Neural cell (in vitro differentiated cells): Measurements from ENCODE around the gene KRTAP5-8. TPM values are rescaled to one million over a fixed set of nuclear protein-coding genes. Genes with fewer than 3 reads are reported as not detected.

Source experiments
- H2AFZ ChIP-seq: fragments of 200-600, 300-800 bp; sonication (generic), shearing (Covaris generic); 2 replicates; pipeline ENCODE4 v1.6.0; 2014; ENCODE audit warnings: low read depth, mild to moderate bottlenecking, antibody characterized with exemption, low read length, moderate library complexity
- H3F3A ChIP-seq: fragments of 200-600 bp; shearing (Covaris generic); 2 replicates; pipeline ENCODE4 v1.6.1; 2016; ENCODE audit warnings: mild to moderate bottlenecking, moderate library complexity, mixed read lengths, antibody characterized with exemption, low read length; ENCODE audit not compliant: insufficient read depth, poor library complexity, severe bottlenecking
- H3K27ac ChIP-seq: fragments of 200-600, 300-800 bp; sonication (generic), shearing (Covaris generic); 2 replicates; pipeline ENCODE4 v1.5.1; 2014; ENCODE audit warnings: mild to moderate bottlenecking, low read length, moderate library complexity
- H3K27me3 ChIP-seq: fragments of 300-800, 200-600 bp; sonication (generic), shearing (Covaris generic); 2 replicates; pipeline ENCODE4 v1.6.0; 2014; ENCODE audit warnings: mild to moderate bottlenecking, low read depth, low read length, moderate library complexity; ENCODE audit not compliant: insufficient read depth
- H3K36me3 ChIP-seq: fragments of 300-800, 200-600 bp; sonication (generic), shearing (Covaris generic); 2 replicates; pipeline ENCODE4 v1.5.1; 2014; ENCODE audit warnings: mild to moderate bottlenecking, antibody characterized with exemption, low read length, moderate library complexity; ENCODE audit not compliant: insufficient read depth
- H3K4me2 ChIP-seq: fragments of 300-800, 200-600 bp; sonication (generic), shearing (Covaris generic); 2 replicates; pipeline ENCODE4 v1.6.0; 2014; ENCODE audit warnings: mild to moderate bottlenecking, low read length
- H3K4me3 ChIP-seq: fragments of 300-800, 200-600 bp; sonication (generic), shearing (Covaris generic); 2 replicates; pipeline ENCODE4 v1.5.1; 2014; ENCODE audit warnings: mild to moderate bottlenecking, low read length, moderate library complexity
- H3K79me2 ChIP-seq: fragments of 200-600 bp; shearing (Covaris generic); replicated peaks from 2 replicates; pipeline ENCODE4 v1.6.0; 2014; ENCODE audit warnings: mild to moderate bottlenecking, low read length, moderate library complexity; ENCODE audit not compliant: insufficient read depth
- H3K9ac ChIP-seq: fragments of 300-800, 200-600 bp; sonication (generic), shearing (Covaris generic); 2 replicates; pipeline ENCODE4 v1.6.1; 2016; ENCODE audit warnings: mild to moderate bottlenecking, low read length, mixed read lengths
- H3K9me2 ChIP-seq: fragments of 200-600 bp; shearing (Covaris generic); 2 replicates; pipeline ENCODE4 v1.6.1; 2016; ENCODE audit warnings: mild to moderate bottlenecking, low read length, mixed read lengths; ENCODE audit not compliant: insufficient read depth
- H3K9me3 ChIP-seq: fragments of 200-600, 300-800 bp; sonication (generic), shearing (Covaris generic); 2 replicates; pipeline ENCODE4 v1.6.1; 2016; ENCODE audit warnings: mild to moderate bottlenecking, mixed run types, low read length, moderate library complexity, mixed read lengths
- H4K20me1 ChIP-seq: fragments of 200-600 bp; shearing (Covaris generic); 2 replicates; pipeline ENCODE4 v1.6.1; 2016; ENCODE audit warnings: mild to moderate bottlenecking, mixed run types; ENCODE audit not compliant: insufficient read depth
- EP300 ChIP-seq: fragments of 450-650 bp; conservative IDR thresholded peaks from 2 replicates; pipeline ENCODE4 v1.6.1; 2014; ENCODE audit warnings: antibody characterized with exemption, mild to moderate bottlenecking, moderate library complexity; ENCODE audit not compliant: poor library complexity, severe bottlenecking
- EZH2 ChIP-seq: fragments of 200-600, 300-800 bp; shearing (Covaris generic), sonication (generic); IDR thresholded peaks from 2 replicates; pipeline ENCODE4 v1.6.1; 2014; ENCODE audit warnings: antibody characterized with exemption, low read length, borderline replicate concordance, mild to moderate bottlenecking; ENCODE audit not compliant: insufficient read depth, poor library complexity, severe bottlenecking
- MXI1 ChIP-seq: fragments of 450-650 bp; conservative IDR thresholded peaks from 2 replicates; pipeline ENCODE4 v1.6.1; 2014; ENCODE audit warnings: antibody characterized with exemption, mild to moderate bottlenecking; ENCODE audit not compliant: poor library complexity, severe bottlenecking
- POLR2AphosphoS5 ChIP-seq: IDR thresholded peaks from 2 replicates; pipeline ENCODE4 v1.6.1; 2012
- RAD21 ChIP-seq: fragments of 450-650 bp; conservative IDR thresholded peaks from 2 replicates; pipeline ENCODE4 v1.6.1; 2014; ENCODE audit warnings: antibody characterized with exemption, mild to moderate bottlenecking, moderate library complexity
- SMC3 ChIP-seq: fragments of 450-650 bp; conservative IDR thresholded peaks from 2 replicates; pipeline ENCODE4 v1.6.1; 2014; ENCODE audit warnings: antibody characterized with exemption, mild to moderate bottlenecking, moderate library complexity; ENCODE audit not compliant: poor library complexity
- TAF1 ChIP-seq: IDR thresholded peaks from 2 replicates; pipeline ENCODE4 v1.6.1; 2012; ENCODE audit warnings: low read depth
- polyA plus RNA-seq: library from polyadenylated mRNA; depleted of rRNA; stranded (reverse); fragments of >200 nt; gene quantifications from 2 replicates; pipeline ENCODE4 v1.2.3, GENCODE V29; 2014
- TF ChIP-seq, protein P1 (sequence below): IDR thresholded peaks from 2 replicates; pipeline ENCODE4 v1.6.1; 2012; ENCODE audit warnings: borderline replicate concordance
- TF ChIP-seq, protein P2 (sequence below): fragments of 450-650 bp; IDR thresholded peaks from 2 replicates; pipeline ENCODE4 v1.5.1; 2014; ENCODE audit warnings: antibody characterized with exemption, mild to moderate bottlenecking, moderate library complexity; ENCODE audit not compliant: poor library complexity, severe bottlenecking

Gene KRTAP5-8
- polyA plus RNA-seq, 1 donor from 2014 or later, result not detected

DNA sequence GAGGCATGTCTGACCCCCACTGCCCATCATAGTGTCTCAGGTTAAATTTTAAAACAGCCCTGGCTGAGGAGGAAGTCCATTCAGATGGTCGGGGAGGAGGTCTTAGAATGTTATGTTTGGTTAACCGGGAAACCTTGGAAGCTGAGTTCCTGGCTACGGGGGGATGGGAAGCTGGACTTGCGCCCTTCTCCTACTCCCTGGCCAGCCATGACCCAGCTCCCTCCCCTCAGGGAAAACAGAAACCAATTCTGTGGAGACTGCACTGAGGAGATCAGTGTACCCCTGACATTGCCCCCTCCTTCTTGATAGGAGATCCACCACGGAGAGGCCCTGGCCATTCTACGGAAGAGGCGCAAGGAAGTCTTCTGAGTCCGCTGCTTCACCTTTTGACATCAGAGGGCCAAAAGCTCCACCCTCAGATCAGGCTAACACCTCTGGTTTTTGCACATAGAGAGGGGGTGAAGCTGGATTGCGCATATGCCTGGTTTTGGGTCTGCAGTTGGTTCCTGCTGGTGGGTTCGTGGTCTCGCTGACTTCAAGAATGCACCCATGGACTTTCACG, 7.7 kb downstream of the KRTAP5-8 start:
- Histone ChIP-seq H3K4me3 (no peak overlapping the region), H4K20me1 (no peaks in the 10 kb centered on the region), H3K79me2 (no peaks in the 10 kb centered on the region), H3K9me2 (no peaks in the 10 kb centered on the region), H3K36me3 (no peaks in the 10 kb centered on the region), H3F3A (no peaks in the 10 kb centered on the region), H3K9me3 (no peaks in the 10 kb centered on the region), H3K27me3 (no peaks in the 10 kb centered on the region), H3K4me2 (no peak overlapping the region), H2AFZ (no peak overlapping the region), H3K9ac (no peak overlapping the region), H3K27ac (no peak overlapping the region)
- TF ChIP-seq EZH2, result no peak
- no peak for TF ChIP-seq RAD21
- no peak for TF ChIP-seq POLR2AphosphoS5
- no peak for TF ChIP-seq EP300
- TF ChIP-seq, protein P1, sequence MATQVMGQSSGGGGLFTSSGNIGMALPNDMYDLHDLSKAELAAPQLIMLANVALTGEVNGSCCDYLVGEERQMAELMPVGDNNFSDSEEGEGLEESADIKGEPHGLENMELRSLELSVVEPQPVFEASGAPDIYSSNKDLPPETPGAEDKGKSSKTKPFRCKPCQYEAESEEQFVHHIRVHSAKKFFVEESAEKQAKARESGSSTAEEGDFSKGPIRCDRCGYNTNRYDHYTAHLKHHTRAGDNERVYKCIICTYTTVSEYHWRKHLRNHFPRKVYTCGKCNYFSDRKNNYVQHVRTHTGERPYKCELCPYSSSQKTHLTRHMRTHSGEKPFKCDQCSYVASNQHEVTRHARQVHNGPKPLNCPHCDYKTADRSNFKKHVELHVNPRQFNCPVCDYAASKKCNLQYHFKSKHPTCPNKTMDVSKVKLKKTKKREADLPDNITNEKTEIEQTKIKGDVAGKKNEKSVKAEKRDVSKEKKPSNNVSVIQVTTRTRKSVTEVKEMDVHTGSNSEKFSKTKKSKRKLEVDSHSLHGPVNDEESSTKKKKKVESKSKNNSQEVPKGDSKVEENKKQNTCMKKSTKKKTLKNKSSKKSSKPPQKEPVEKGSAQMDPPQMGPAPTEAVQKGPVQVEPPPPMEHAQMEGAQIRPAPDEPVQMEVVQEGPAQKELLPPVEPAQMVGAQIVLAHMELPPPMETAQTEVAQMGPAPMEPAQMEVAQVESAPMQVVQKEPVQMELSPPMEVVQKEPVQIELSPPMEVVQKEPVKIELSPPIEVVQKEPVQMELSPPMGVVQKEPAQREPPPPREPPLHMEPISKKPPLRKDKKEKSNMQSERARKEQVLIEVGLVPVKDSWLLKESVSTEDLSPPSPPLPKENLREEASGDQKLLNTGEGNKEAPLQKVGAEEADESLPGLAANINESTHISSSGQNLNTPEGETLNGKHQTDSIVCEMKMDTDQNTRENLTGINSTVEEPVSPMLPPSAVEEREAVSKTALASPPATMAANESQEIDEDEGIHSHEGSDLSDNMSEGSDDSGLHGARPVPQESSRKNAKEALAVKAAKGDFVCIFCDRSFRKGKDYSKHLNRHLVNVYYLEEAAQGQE, result no peak
- no peak for TF ChIP-seq SMC3
- TF ChIP-seq MXI1, result no peak
- TF ChIP-seq, protein P2, sequence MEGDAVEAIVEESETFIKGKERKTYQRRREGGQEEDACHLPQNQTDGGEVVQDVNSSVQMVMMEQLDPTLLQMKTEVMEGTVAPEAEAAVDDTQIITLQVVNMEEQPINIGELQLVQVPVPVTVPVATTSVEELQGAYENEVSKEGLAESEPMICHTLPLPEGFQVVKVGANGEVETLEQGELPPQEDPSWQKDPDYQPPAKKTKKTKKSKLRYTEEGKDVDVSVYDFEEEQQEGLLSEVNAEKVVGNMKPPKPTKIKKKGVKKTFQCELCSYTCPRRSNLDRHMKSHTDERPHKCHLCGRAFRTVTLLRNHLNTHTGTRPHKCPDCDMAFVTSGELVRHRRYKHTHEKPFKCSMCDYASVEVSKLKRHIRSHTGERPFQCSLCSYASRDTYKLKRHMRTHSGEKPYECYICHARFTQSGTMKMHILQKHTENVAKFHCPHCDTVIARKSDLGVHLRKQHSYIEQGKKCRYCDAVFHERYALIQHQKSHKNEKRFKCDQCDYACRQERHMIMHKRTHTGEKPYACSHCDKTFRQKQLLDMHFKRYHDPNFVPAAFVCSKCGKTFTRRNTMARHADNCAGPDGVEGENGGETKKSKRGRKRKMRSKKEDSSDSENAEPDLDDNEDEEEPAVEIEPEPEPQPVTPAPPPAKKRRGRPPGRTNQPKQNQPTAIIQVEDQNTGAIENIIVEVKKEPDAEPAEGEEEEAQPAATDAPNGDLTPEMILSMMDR, result no peak
- TF ChIP-seq TAF1, result no peak

DNA sequence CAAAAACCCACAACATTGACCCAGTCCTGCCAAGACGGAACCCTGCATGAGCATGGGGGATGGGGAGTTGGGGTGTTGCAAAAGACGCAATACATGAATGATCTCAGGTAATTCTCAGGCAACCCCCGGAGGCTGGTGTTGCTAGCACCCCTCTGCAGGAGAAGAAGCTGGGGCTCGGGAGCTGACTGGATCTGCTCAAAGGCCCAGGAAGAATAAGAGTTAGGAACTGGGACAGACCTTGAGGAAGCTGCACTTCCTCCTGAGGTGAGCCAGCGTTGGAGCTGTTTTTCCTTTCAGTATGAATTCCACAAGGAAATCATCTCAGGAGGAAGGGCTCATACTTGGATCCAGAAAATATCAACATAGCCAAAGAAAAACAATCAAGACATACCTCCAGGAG, 10.3 kb downstream of the KRTAP5-8 start, which contains the start of gene KRTAP5-9:
TSS of gene KRTAP5-9 (plus strand) at position 301 of the 400 bp plus-strand sequence. CDS start 238 bp downstream, outside the sequence.
- Histone ChIP-seq H3K4me2 (no peak within 1 kb of the TSS), H3K79me2 (no peaks in the 10 kb centered on the region), H4K20me1 (no peaks in the 10 kb centered on the region), H3K4me3 (no peak within 1 kb of the TSS), H3K36me3 (no peaks in the 10 kb centered on the region), H3K9ac (no peak within 1 kb of the TSS), H3K27ac (no peak within 1 kb of the TSS), H3K9me3 (no peaks in the 10 kb centered on the region), H3F3A (no peaks in the 10 kb centered on the region), H3K9me2 (no peaks in the 10 kb centered on the region), H3K27me3 (no peaks in the 10 kb centered on the region), H2AFZ (no peak within 1 kb of the TSS)
- no peak for TF ChIP-seq EZH2
- no peak for TF ChIP-seq TAF1
- TF ChIP-seq MXI1, result no peak
- TF ChIP-seq, protein P2, result no peak
- TF ChIP-seq, protein P1, result no peak
- TF ChIP-seq EP300, result no peak
- no peak for TF ChIP-seq POLR2AphosphoS5
- TF ChIP-seq RAD21, result no peak
- TF ChIP-seq SMC3, result no peak
